Fibroblast of villous mesenchyme (primary cell): ENCODE measurements around the gene GRB14. TPM values are rescaled to one million over a fixed set of nuclear protein-coding genes. Genes with fewer than 3 reads are reported as not detected.

Experiments
- DNase-seq: peaks from one replicate; pipeline ENCODE4 v3.0.0-alpha.2; 2010; ENCODE audit warnings: low read depth
- H3K4me3 ChIP-seq: 2 replicates; pipeline ENCODE4 v1.5.1; 2011; ENCODE audit warnings: low read depth, mild to moderate bottlenecking, low read length
- total RNA-seq: library from RNA; depleted of rRNA; stranded (reverse); fragments of >200 nt; gene quantifications from 2 replicates; pipeline ENCODE4 v1.2.3, GENCODE V29; 2012
- TF ChIP-seq, protein P1 (sequence below): IDR thresholded peaks from 2 replicates; pipeline ENCODE4 v1.5.1; 2012; ENCODE audit warnings: low read depth, mild to moderate bottlenecking, low read length; ENCODE audit not compliant: insufficient read depth

Gene GRB14
- total RNA-seq, 1 donor: not detected

DNA sequence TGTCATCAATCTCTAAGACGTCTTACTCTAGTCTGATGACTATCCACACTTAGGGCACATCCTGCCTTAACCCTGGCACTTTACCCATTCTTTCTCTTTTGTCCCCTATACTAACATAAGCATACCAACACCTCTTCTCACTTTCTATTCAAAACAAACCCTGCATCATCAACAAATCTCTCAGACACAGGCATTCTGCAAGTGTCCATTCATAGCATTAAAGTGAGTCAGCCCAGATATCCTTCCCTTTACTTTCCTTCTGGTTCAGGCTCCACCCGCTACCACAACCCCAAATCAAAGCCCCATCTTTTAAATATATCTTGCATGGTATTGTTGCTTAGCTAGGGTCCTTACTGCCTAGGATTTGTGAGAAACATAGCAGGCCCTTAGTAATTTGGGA is 3.8 kb downstream of the GRB14 start:
- no peak overlapping the region for H3K4me3 ChIP-seq
- DNase-seq: no peak
- TF ChIP-seq, protein P1, sequence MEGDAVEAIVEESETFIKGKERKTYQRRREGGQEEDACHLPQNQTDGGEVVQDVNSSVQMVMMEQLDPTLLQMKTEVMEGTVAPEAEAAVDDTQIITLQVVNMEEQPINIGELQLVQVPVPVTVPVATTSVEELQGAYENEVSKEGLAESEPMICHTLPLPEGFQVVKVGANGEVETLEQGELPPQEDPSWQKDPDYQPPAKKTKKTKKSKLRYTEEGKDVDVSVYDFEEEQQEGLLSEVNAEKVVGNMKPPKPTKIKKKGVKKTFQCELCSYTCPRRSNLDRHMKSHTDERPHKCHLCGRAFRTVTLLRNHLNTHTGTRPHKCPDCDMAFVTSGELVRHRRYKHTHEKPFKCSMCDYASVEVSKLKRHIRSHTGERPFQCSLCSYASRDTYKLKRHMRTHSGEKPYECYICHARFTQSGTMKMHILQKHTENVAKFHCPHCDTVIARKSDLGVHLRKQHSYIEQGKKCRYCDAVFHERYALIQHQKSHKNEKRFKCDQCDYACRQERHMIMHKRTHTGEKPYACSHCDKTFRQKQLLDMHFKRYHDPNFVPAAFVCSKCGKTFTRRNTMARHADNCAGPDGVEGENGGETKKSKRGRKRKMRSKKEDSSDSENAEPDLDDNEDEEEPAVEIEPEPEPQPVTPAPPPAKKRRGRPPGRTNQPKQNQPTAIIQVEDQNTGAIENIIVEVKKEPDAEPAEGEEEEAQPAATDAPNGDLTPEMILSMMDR: no peak

DNA sequence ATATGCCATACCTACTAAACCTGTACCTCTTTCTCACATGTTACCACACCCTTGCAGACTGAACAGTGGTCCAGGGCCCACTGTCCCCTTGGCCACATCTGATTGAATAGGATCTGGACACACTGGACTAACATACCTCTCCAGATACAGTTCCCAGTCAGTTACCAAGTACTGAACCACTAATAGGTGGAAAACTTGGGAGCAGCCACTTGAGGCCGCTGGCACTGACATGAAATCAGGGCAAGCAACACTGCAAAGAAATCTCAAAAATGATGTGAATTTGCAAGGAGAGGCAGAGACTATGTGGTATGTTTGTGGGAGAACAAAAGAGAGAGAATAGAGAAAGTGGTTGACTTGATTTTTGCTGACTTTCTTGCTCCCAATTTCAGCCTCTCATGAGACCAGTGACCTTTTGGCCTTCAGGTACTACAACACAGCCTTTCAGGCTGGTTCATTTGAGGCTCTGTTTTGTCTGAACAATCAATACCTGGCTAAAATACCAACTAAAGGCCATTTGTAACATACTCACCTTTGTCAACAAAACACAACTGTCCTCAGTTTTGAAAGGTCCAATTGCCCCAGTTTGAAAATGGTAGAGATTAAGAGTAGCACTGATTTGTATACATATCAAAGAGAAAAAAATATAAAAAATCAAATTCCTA is 7.8 kb downstream of the GRB14 start:
- H3K4me3 ChIP-seq: no peak overlapping the region
- TF ChIP-seq, protein P1: no peak
- DNase-seq: no peak

DNA sequence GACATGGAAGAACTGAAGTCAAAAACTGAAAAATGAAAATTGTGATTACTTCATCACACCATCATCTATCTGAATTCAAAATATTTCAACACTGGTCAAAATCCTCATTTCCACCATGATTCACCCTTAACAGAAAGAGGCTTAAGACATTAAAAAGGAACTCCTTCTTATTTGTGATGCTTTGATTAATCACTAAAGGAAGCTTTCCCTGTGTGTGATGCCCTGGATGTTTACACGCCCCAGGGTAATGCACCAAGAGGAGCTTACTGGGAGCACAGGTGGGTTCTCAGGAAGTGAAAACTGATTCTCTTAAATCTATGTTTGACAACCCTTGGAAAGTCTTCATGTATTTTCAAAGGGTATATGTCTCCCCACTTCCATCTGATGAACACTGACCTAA is 11.5 kb downstream of the GRB14 start:
- DNase-seq: no peak
- H3K4me3 ChIP-seq: no peak overlapping the region
- TF ChIP-seq, protein P1: no peak

DNA sequence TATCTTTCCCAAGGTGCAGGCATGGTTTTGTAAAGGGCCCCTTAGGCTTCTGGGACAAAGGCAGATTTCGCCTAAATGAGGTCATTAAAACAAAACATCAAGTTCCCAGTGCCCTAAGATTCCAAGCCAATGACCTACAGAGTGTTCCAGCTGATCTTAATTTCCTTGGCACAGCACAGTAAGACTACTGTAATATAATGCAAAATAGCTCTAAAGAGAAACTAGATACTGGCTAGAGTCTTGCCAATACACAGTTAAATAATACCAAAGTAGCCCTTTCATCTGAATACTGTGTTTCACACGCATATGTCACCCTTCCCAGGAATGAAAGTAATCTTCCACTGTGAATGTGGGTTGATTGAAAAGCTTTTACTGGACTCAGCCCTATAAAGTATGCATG is 14.7 kb downstream of the GRB14 start:
- TF ChIP-seq, protein P1: no peak
- no peak overlapping the region for H3K4me3 ChIP-seq
- no peak for DNase-seq

DNA sequence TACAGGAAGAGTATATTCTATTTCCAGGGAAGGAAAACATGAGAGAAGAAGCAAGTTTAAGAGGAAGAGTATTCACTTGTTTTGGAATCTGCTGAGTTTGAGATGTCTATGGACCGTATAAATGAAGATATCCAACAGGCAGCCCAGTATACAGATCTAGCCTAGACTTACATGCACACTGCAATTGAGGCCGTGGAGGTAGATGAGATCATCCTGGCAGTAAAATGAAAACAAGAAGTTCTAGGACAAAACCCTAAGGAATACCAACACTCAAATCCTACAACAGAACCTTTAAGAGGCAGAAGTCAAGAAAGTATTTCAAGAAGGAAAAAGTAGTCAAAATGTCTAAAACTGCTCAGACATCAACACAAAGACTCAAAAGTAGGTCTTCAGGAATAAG is 16.0 kb downstream of the GRB14 start:
- no peak for DNase-seq
- H3K4me3 ChIP-seq: no peak overlapping the region
- TF ChIP-seq, protein P1: no peak

DNA sequence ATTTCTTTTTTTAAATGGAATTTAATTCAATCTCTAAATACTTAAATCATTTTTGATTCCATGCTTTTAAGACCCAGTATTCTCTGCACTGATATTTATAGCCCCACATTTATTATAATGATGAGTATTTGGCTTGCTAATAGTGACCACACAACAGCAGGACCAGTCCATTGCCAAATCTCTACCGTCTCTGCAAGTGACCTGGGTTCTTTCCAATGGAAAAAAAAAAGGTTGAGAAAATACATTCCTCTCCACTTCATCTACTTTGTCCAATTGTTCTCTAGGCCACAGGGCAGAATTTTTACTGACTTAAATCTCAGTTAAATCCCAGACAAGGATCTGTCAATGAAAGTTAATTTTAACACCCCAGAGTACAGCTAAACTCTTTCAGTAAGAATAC is 20.5 kb downstream of the GRB14 start:
- TF ChIP-seq, protein P1: no peak
- no peak for DNase-seq
- no peak overlapping the region for H3K4me3 ChIP-seq
